ENCODE measurements around the gene LAMA5.

DNA sequence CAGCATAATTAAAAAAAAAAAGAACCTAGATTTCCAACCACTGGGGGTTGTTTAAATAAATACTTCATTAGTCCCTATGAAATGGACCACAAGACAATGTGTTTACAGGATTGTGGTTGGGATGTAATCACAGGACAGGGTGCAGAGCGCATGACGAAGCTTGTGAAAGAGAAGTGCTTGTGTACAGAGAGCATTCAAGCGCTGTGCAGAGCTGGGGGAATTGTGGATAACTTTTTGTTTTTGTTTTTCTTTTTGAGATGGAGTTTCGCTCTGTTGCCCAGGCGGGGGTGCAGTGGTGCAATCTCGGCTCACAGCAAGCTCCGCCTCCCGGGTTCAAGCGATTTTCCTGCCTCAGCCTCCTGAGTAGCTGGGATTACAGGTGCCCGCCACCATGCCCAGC is 22.3 kb downstream of the LAMA5 start:
- TF ChIP-seq, protein P1, sequence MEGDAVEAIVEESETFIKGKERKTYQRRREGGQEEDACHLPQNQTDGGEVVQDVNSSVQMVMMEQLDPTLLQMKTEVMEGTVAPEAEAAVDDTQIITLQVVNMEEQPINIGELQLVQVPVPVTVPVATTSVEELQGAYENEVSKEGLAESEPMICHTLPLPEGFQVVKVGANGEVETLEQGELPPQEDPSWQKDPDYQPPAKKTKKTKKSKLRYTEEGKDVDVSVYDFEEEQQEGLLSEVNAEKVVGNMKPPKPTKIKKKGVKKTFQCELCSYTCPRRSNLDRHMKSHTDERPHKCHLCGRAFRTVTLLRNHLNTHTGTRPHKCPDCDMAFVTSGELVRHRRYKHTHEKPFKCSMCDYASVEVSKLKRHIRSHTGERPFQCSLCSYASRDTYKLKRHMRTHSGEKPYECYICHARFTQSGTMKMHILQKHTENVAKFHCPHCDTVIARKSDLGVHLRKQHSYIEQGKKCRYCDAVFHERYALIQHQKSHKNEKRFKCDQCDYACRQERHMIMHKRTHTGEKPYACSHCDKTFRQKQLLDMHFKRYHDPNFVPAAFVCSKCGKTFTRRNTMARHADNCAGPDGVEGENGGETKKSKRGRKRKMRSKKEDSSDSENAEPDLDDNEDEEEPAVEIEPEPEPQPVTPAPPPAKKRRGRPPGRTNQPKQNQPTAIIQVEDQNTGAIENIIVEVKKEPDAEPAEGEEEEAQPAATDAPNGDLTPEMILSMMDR (optimal IDR thresholded peaks at IDR 0.05 in 1 of 3, IDR thresholded peaks at IDR 0.05 in 1 of 3, conservative IDR thresholded peaks at IDR 0.05 in 1 of 3; ENCODE audit: extremely low read depth in 1 of 3, insufficient read depth in 2 of 3, low read length in 3 of 3): no peak
- no peak for TF ChIP-seq EZH2 (IDR thresholded peaks at IDR 0.05; ENCODE audit: low read length)

All from keratinocyte (primary cell).